Measurements from ENCODE around the gene KANSL1.

Gene KANSL1

DNA sequence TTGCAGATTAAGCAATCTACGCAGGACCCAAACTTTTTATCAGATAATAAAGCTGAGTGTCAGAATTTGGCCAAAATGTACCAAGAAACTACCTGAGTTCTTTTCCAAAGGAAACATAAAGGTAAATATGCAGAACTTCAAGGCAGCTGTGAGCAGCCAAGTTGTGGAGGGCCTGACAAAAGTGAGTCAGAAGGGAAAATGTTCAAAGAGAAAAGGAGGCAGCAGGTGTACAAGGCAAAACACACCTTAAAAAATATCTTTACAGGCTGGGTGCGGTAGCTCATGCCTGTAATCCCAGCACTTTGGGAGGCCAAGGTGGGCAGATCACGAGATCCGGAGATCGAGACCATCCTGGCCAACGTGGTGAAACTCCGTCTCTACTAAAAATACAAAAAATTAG is 7.0 kb upstream of the KANSL1 start:
- TF ChIP-seq, protein P1, sequence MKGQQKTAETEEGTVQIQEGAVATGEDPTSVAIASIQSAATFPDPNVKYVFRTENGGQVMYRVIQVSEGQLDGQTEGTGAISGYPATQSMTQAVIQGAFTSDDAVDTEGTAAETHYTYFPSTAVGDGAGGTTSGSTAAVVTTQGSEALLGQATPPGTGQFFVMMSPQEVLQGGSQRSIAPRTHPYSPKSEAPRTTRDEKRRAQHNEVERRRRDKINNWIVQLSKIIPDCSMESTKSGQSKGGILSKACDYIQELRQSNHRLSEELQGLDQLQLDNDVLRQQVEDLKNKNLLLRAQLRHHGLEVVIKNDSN (IDR thresholded peaks at IDR 0.05): no peak
- TF ChIP-seq RAD21 (IDR thresholded peaks at IDR 0.05; ENCODE audit: low read depth) (no peak), CREB1 (IDR thresholded peaks at IDR 0.05; ENCODE audit: low read depth) (no peak), CEBPB (IDR thresholded peaks at IDR 0.05) (no peak)

DNA sequence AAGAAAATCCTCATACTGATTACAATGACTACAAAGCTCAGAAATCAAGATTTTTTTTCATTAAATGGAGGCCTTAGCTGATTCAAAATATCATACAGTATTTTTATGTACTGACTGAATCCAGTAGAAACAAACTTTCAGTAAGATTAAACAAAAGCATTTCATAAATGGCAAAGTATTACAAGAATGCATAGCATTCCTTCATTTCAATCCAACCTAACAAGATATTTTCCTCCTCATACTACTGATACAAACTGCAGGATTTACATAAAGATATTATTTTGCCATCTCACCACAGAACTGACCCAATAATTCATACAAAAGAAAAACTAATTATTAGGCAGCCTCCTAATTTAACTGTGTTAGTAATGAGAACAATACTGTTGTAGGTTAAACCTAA is 6.2 kb upstream of the KANSL1 start:
- TF ChIP-seq TCF12 (IDR thresholded peaks at IDR 0.05; ENCODE audit: low read depth) (no peak), NFIC (IDR thresholded peaks at IDR 0.05) (no peak), EP300 (IDR thresholded peaks at IDR 0.05; ENCODE audit: borderline replicate concordance) (no peak), ZBTB7A (IDR thresholded peaks at IDR 0.05; ENCODE audit: low read depth) (no peak), YY1 (IDR thresholded peaks at IDR 0.05; ENCODE audit: low read depth) (no peak), FOXM1 (IDR thresholded peaks at IDR 0.05; ENCODE audit: borderline replicate concordance, low read depth) (no peak)

DNA sequence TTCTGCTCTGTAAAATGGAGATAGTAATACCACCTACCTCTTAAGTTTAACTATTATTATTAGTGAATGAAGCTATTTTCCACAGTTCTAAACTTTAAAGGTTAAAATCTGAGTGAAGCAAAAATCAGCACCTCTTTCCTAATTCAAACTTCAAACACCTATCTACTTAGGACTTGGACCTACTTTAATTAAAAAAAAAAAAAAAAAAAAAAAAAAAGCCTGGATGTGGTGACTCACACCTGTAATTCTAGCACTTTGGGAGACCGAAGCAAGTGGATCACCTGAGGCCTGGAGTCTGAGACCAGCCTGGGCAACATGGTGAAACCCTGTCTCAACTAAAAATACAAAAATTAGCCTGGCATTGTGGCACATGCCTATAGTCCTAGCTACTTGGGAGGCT is 5.0 kb upstream of the KANSL1 start:
- no peak for TF ChIP-seq CEBPB (IDR thresholded peaks at IDR 0.05)
- no peak for TF ChIP-seq RAD21 (IDR thresholded peaks at IDR 0.05; ENCODE audit: low read depth)
- no peak for TF ChIP-seq EP300 (IDR thresholded peaks at IDR 0.05; ENCODE audit: borderline replicate concordance)
- no peak for TF ChIP-seq EGR1 (IDR thresholded peaks at IDR 0.05)
- TF ChIP-seq TCF12 (IDR thresholded peaks at IDR 0.05; ENCODE audit: low read depth): no peak
- TF ChIP-seq NFIC (IDR thresholded peaks at IDR 0.05): no peak
- TF ChIP-seq, protein P1 (IDR thresholded peaks at IDR 0.05): no peak
- TF ChIP-seq, protein P2, sequence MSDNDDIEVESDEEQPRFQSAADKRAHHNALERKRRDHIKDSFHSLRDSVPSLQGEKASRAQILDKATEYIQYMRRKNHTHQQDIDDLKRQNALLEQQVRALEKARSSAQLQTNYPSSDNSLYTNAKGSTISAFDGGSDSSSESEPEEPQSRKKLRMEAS (IDR thresholded peaks at IDR 0.05): no peak
- no peak for TF ChIP-seq CREB1 (IDR thresholded peaks at IDR 0.05; ENCODE audit: low read depth)
- TF ChIP-seq, protein P3, sequence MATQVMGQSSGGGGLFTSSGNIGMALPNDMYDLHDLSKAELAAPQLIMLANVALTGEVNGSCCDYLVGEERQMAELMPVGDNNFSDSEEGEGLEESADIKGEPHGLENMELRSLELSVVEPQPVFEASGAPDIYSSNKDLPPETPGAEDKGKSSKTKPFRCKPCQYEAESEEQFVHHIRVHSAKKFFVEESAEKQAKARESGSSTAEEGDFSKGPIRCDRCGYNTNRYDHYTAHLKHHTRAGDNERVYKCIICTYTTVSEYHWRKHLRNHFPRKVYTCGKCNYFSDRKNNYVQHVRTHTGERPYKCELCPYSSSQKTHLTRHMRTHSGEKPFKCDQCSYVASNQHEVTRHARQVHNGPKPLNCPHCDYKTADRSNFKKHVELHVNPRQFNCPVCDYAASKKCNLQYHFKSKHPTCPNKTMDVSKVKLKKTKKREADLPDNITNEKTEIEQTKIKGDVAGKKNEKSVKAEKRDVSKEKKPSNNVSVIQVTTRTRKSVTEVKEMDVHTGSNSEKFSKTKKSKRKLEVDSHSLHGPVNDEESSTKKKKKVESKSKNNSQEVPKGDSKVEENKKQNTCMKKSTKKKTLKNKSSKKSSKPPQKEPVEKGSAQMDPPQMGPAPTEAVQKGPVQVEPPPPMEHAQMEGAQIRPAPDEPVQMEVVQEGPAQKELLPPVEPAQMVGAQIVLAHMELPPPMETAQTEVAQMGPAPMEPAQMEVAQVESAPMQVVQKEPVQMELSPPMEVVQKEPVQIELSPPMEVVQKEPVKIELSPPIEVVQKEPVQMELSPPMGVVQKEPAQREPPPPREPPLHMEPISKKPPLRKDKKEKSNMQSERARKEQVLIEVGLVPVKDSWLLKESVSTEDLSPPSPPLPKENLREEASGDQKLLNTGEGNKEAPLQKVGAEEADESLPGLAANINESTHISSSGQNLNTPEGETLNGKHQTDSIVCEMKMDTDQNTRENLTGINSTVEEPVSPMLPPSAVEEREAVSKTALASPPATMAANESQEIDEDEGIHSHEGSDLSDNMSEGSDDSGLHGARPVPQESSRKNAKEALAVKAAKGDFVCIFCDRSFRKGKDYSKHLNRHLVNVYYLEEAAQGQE (IDR thresholded peaks at IDR 0.05; ENCODE audit: low read depth): no peak
- no peak for TF ChIP-seq TEAD4 (IDR thresholded peaks at IDR 0.05)
- no peak for TF ChIP-seq YY1 (IDR thresholded peaks at IDR 0.05; ENCODE audit: low read depth)
- TF ChIP-seq ZBTB7A (IDR thresholded peaks at IDR 0.05; ENCODE audit: low read depth): no peak
- TF ChIP-seq TAF1 (IDR thresholded peaks at IDR 0.05; ENCODE audit: low read depth): no peak
- no peak for TF ChIP-seq FOXM1 (IDR thresholded peaks at IDR 0.05; ENCODE audit: borderline replicate concordance, low read depth)

DNA sequence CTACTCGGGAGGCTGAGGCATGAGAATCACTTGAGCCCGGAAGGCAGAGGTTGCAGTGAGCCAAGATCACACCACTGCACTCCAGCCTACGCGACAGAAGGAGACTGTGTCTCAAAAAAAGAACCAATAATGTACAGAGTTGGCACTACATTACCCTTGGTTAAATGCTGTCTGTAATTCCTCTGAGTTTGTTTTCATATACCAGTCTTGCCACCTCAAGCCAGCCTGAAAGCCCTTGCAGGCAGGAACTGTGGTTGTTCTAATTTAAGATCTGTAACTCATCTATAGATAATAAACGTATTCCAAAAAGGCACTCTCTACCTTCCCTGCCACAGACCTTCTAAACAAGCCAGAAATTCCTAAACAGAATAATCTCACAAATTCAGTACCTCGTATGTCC is 4.3 kb upstream of the KANSL1 start:
- no peak for TF ChIP-seq CREB1 (IDR thresholded peaks at IDR 0.05; ENCODE audit: low read depth)
- TF ChIP-seq NFIC (IDR thresholded peaks at IDR 0.05): no peak

DNA sequence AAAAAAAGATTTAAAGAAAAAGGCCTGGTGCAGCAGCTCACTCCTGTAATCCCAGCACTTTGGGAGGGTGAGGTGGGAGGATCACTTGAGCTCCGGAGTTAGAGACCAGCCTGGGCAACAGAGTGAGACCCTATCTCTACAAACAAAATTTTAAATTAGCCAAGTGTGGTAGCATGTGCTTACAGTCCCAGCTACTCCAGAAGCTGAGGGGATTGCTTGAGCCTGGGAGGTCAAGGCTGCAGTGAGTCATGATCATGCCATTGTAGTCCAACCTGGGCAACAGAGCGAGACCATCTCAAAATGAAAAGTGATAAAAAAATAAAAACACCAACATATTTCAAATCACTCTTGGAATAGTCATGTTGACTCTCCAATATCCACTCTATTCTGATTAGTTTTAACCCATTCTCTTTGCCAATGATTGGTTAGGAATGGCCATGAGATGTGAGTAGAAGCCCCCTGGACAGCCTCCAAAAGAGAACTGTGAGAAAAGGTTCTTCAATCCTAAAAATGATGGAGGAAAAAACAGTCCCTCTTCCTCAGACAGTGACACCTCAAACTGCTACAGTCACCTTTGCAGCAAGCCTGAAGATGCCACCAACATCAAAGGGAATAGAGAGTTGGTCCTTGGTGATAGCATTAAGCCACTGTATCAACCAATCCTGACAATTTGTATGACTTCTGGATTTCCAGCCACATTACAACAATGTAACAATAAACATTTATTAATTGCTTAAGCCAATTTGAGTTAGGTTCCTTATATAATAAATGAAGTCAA is 2.9 kb upstream of the KANSL1 start:
- TF ChIP-seq, protein P2 (IDR thresholded peaks at IDR 0.05): no peak
- TF ChIP-seq TEAD4 (IDR thresholded peaks at IDR 0.05): peak; percentile 19; the same call in 1 of the 2 replicates

DNA sequence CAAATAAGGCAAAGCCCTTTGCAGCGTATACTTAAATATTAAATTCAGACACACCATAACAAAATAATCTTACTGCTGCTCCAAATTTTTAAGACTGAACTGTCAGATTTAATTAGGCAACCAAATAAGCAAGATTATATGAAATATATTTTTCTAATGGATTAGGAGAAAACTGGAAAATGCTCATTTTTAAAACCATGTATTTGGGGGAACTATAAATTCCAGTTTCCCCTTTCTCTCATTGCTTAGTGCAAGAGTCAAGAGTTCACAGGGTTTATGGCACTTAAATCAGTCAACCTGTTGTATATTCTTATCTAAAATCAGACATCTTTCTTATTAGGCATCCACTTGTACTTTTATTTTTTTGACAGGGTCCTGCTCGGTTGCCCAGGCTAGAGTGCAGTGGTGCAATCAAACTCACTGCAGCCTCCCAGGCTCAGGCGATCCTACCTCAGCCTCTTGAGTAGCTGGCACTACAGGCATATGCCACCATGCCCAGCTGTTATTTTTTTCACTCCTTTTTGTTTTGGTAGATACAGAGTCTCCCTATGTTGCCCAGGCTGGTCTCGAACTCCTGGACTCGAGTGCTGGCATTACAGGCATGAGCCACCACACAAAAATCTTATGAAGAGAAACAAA is 2.1 kb upstream of the KANSL1 start:
- no peak for TF ChIP-seq NFIC (IDR thresholded peaks at IDR 0.05)
- TF ChIP-seq, protein P1 (IDR thresholded peaks at IDR 0.05): no peak
- no peak for TF ChIP-seq TCF12 (IDR thresholded peaks at IDR 0.05; ENCODE audit: low read depth)
- no peak for TF ChIP-seq CREB1 (IDR thresholded peaks at IDR 0.05; ENCODE audit: low read depth)
- TF ChIP-seq FOXM1 (IDR thresholded peaks at IDR 0.05; ENCODE audit: borderline replicate concordance, low read depth): no peak
- no peak for TF ChIP-seq TEAD4 (IDR thresholded peaks at IDR 0.05)
- TF ChIP-seq CEBPB (IDR thresholded peaks at IDR 0.05): no peak
- TF ChIP-seq EP300 (IDR thresholded peaks at IDR 0.05; ENCODE audit: borderline replicate concordance): no peak
- TF ChIP-seq, protein P2 (IDR thresholded peaks at IDR 0.05): no peak
- TF ChIP-seq, protein P3 (IDR thresholded peaks at IDR 0.05; ENCODE audit: low read depth): no peak
- TF ChIP-seq ZBTB7A (IDR thresholded peaks at IDR 0.05; ENCODE audit: low read depth): no peak
- TF ChIP-seq YY1 (IDR thresholded peaks at IDR 0.05; ENCODE audit: low read depth): no peak
- no peak for TF ChIP-seq RAD21 (IDR thresholded peaks at IDR 0.05; ENCODE audit: low read depth)
- TF ChIP-seq TAF1 (IDR thresholded peaks at IDR 0.05; ENCODE audit: low read depth): no peak
- no peak for TF ChIP-seq EGR1 (IDR thresholded peaks at IDR 0.05)
